Hepatocyte (in vitro differentiated cells): Measurements from ENCODE around the gene RGS3. TPM values are rescaled to one million over a fixed set of nuclear protein-coding genes. Genes with fewer than 3 reads are reported as not detected.

ENCODE experiments used
- DNase-seq: peaks from one replicate; pipeline ENCODE4 v3.0.0-alpha.2; 2016; ENCODE audit warnings: low spot score
- H2AFZ ChIP-seq: fragments of 200-600 bp; sonication (generic); 2 replicates; pipeline ENCODE4 v1.6.0; 2016; ENCODE audit warnings: antibody characterized with exemption, mild to moderate bottlenecking
- H3K27ac ChIP-seq: fragments of 200-600 bp; sonication (generic); 2 replicates; pipeline ENCODE4 v1.5.1; 2016; ENCODE audit warnings: mild to moderate bottlenecking
- H3K27me3 ChIP-seq: fragments of 200-600 bp; sonication (generic); 2 replicates; pipeline ENCODE4 v1.6.1; 2016
- H3K36me3 ChIP-seq: fragments of 200-600 bp; sonication (generic); replicated peaks from 2 replicates; pipeline ENCODE4 v1.5.1; 2016; ENCODE audit warnings: low read depth; ENCODE audit not compliant: insufficient read depth
- H3K4me1 ChIP-seq: fragments of 200-600 bp; sonication (generic); 2 replicates; pipeline ENCODE4 v1.5.1; 2016; ENCODE audit warnings: mild to moderate bottlenecking, moderate library complexity; ENCODE audit not compliant: insufficient read depth
- H3K4me2 ChIP-seq: fragments of 200-600 bp; sonication (generic); 2 replicates; pipeline ENCODE4 v1.6.0; 2016
- H3K4me3 ChIP-seq: fragments of 200-600 bp; sonication (generic); 2 replicates; pipeline ENCODE4 v1.5.1; 2016; ENCODE audit warnings: mild to moderate bottlenecking
- H3K79me2 ChIP-seq: fragments of 200-600 bp; sonication (generic); 2 replicates; pipeline ENCODE4 v1.6.0; 2017; ENCODE audit warnings: mild to moderate bottlenecking
- H3K9me2 ChIP-seq: fragments of 200-600 bp; sonication (generic); replicated peaks from 2 replicates; pipeline ENCODE4 v1.6.0; 2017; ENCODE audit warnings: mild to moderate bottlenecking; ENCODE audit not compliant: insufficient read depth
- H3K9me3 ChIP-seq: fragments of 200-600 bp; sonication (generic); 2 replicates; pipeline ENCODE4 v1.5.1; 2016; ENCODE audit warnings: low read depth, mild to moderate bottlenecking
- H4K20me1 ChIP-seq: fragments of 200-600 bp; sonication (generic); 2 replicates; pipeline ENCODE4 v1.6.0; 2016; ENCODE audit warnings: mild to moderate bottlenecking; ENCODE audit not compliant: insufficient read depth, poor library complexity, severe bottlenecking
- CTCF ChIP-seq: fragments of 200-600 bp; sonication (generic); IDR thresholded peaks from 2 replicates; pipeline ENCODE4 v1.5.1; 2016; ENCODE audit warnings: antibody characterized with exemption, mild to moderate bottlenecking; ENCODE audit not compliant: poor library complexity
- EZH2 ChIP-seq: fragments of 200-600 bp; sonication (generic); IDR thresholded peaks from 2 replicates; pipeline ENCODE4 v1.6.1; 2016; ENCODE audit warnings: antibody characterized with exemption, mild to moderate bottlenecking, borderline replicate concordance
- EZH2phosphoT487 ChIP-seq: fragments of 200-600 bp; sonication (generic); IDR thresholded peaks from one replicate; pipeline ENCODE4 v1.6.1; 2018; ENCODE audit warnings: antibody characterized with exemption, mild to moderate bottlenecking, low read depth, moderate library complexity; ENCODE audit not compliant: unreplicated experiment, severe bottlenecking
- WGBS: methylation state at CpG from one replicate; pipeline ENCODE4 v1.1.6; 2016; ENCODE audit warnings: low lambda C conversion rate; ENCODE audit errors: missing lambda C conversion rate; 5-methylcytosine and 5-hydroxymethylcytosine counted together
- polyA plus RNA-seq: library from polyadenylated mRNA; unstranded; fragments of >200 nt; fragmentation: Nextera tagmentation; extraction: Ambion mirVana; gene quantifications from 2 replicates; pipeline ENCODE4 v1.2.1, GENCODE V29; 2016
- total RNA-seq: library from RNA; depleted of rRNA; stranded (reverse); fragments of >200 nt; gene quantifications from 2 replicates; pipeline ENCODE4 v1.2.3, GENCODE V29; 2014

Gene RGS3
- total and polyA plus RNA-seq, 2 experiments from 2014 or later, result 48.0 to 62.7 TPM

GRCh38 chr9:113492343-113493202, 29.0 kb downstream of the RGS3 start:
- Histone ChIP-seq H3K9me3 (no peaks in the 10 kb centered on the region), H4K20me1 (no peaks in the 10 kb centered on the region), H3K9me2 (no peaks in the 10 kb centered on the region), H2AFZ (no peak overlapping the region), H3K27me3 (no peaks in the 10 kb centered on the region), H3K27ac (peak overlapping the region; percentile 19), H3K4me2 (no peak overlapping the region), H3K4me3 (no peak overlapping the region), H3K4me1 (peaks cover 13% of the 10 kb centered on the region), H3K36me3 (no peaks in the 10 kb centered on the region), H3K79me2 (no peaks in the 10 kb centered on the region)
- TF ChIP-seq EZH2phosphoT487 (no peak), CTCF (no peak), EZH2 (no peak)
- WGBS, result 59% methylated on average over 11 of the region's 11 CpGs
- DNase-seq, result no peak

GRCh38 chr9:113493203-113493520, 29.6 kb downstream of the RGS3 start:
- H3K4me3 ChIP-seq, result no peak overlapping the region
- TF ChIP-seq EZH2phosphoT487, result no peak
- no peak for TF ChIP-seq CTCF
- no peak for TF ChIP-seq EZH2
- H3K9me2 ChIP-seq, result no peaks in the 10 kb centered on the region
- H4K20me1 ChIP-seq, result no peaks in the 10 kb centered on the region
- H2AFZ ChIP-seq, result no peak overlapping the region
- no peaks in the 10 kb centered on the region for H3K79me2 ChIP-seq
- no peaks in the 10 kb centered on the region for H3K27me3 ChIP-seq
- no peaks in the 10 kb centered on the region for H3K36me3 ChIP-seq
- H3K27ac ChIP-seq, result peak overlapping the region; percentile 19
- DNase-seq, result no peak
- H3K9me3 ChIP-seq, result no peaks in the 10 kb centered on the region
- no peak overlapping the region for H3K4me2 ChIP-seq
- H3K4me1 ChIP-seq, result peaks cover 13% of the 10 kb centered on the region

GRCh38 chr9:113495526-113495925, 32.0 kb downstream of the RGS3 start:
- Histone ChIP-seq H2AFZ (no peak overlapping the region), H3K4me3 (no peak overlapping the region), H3K4me1 (peaks cover 13% of the 10 kb centered on the region), H3K4me2 (no peak overlapping the region), H4K20me1 (no peaks in the 10 kb centered on the region), H3K79me2 (no peaks in the 10 kb centered on the region), H3K27ac (no peak overlapping the region), H3K9me2 (no peaks in the 10 kb centered on the region), H3K9me3 (no peaks in the 10 kb centered on the region), H3K36me3 (no peaks in the 10 kb centered on the region), H3K27me3 (no peaks in the 10 kb centered on the region)
- no peak for DNase-seq
- 96% methylated on average over 3 of the region's 3 CpGs for WGBS
- TF ChIP-seq CTCF, result no peak
- TF ChIP-seq EZH2phosphoT487, result no peak
- TF ChIP-seq EZH2, result no peak
